Measurements from ENCODE around the gene ARHGAP15. TPM values are rescaled to one million over a fixed set of nuclear protein-coding genes. Genes with fewer than 3 reads are reported as not detected.

The ARHGAP15 gene
- total and polyA plus RNA-seq, 10 donors = 55.8 to 219 (median 130) TPM

DNA sequence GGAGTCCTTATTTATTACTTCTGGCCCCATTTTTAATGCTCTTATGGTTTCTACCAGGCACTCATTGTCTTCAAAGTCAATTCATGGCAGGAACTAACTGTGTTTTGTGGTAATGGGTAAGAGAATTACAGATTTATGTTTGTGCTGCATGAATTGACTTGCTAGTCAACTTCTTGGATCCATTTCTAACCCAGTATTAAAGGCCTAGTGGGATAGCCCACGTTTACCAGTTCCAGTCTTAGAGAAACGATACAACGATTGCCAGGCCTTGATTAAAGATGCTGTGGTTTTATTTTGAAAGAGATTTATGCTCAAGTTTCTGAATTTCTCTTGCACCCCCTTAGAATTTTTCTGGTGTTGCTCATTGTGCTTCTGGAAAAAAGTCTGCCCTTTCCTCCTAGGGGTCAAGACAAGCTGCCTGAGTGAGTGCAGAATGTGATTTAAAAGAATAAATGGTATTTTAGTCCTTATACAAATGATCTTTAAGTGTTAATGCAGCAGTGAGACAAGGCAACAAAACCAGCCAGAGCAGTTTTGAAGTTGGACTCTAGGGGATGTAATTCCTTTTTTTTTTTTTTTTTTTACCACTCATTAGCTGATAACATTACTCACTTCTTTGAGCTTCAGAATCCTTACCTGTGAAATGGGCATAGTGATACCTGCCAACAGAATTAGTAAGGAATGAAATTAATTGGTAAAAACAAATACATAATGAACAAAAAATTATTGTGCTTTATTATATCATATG lies 101.5 kb downstream of the ARHGAP15 start:
- Histone ChIP-seq H3K4me1 (peaks cover 0 to 5% (median 0%) of the 10 kb centered on the region in 6 donors), H3K27ac (no peak overlapping the region), H3K4me3 (no peak overlapping the region), H3K36me3 (peaks cover 0 to 76% (median 23%) of the 10 kb centered on the region in 6 donors), H3K9me3 (peaks cover 2 to 37% (median 31%) of the 10 kb centered on the region in 8 donors), H3K27me3 (replicated peaks in 1 of 7) (no peaks in the 10 kb centered on the region)
- intact Hi-C loops (cut with DNase I; ENCODE audit: low total_unique reads) = no loop called here
- no peak for DNase-seq
- 69 to 84% (median 75%) methylated on average over 3 of the region's 3 CpGs for WGBS, 5 donors
- no peak for TF ChIP-seq POLR2AphosphoS5 (IDR thresholded peaks at IDR 0.05)
- no peak for TF ChIP-seq POLR2A (IDR thresholded peaks at IDR 0.05)
- no peak for TF ChIP-seq CTCF (IDR thresholded peaks at IDR 0.05 in 8 of 11, conservative IDR thresholded peaks at IDR 0.05 in 3 of 11)

GRCh38 chr2:143231254-143231645 lies 102.0 kb downstream of the ARHGAP15 start:
- H3K27me3 ChIP-seq (replicated peaks in 1 of 7) = no peaks in the 10 kb centered on the region
- intact Hi-C loops (cut with DNase I; ENCODE audit: low total_unique reads) = no loop called here
- TF ChIP-seq POLR2AphosphoS5 (IDR thresholded peaks at IDR 0.05) = no peak
- TF ChIP-seq POLR2A (IDR thresholded peaks at IDR 0.05) = no peak
- no peak for TF ChIP-seq CTCF (IDR thresholded peaks at IDR 0.05 in 8 of 11, conservative IDR thresholded peaks at IDR 0.05 in 3 of 11)
- H3K4me1 ChIP-seq = no peaks in the 10 kb centered on the region
- DNase-seq = no peak
- peaks cover 2 to 37% (median 31%) of the 10 kb centered on the region in 8 donors for H3K9me3 ChIP-seq
- no peak overlapping the region for H3K27ac ChIP-seq
- 45 to 90% (median 89%) methylated on average over 1 of the region's 1 CpG for WGBS, 5 donors
- peaks cover 0 to 82% (median 23%) of the 10 kb centered on the region in 6 donors for H3K36me3 ChIP-seq
- no peak overlapping the region for H3K4me3 ChIP-seq

DNA sequence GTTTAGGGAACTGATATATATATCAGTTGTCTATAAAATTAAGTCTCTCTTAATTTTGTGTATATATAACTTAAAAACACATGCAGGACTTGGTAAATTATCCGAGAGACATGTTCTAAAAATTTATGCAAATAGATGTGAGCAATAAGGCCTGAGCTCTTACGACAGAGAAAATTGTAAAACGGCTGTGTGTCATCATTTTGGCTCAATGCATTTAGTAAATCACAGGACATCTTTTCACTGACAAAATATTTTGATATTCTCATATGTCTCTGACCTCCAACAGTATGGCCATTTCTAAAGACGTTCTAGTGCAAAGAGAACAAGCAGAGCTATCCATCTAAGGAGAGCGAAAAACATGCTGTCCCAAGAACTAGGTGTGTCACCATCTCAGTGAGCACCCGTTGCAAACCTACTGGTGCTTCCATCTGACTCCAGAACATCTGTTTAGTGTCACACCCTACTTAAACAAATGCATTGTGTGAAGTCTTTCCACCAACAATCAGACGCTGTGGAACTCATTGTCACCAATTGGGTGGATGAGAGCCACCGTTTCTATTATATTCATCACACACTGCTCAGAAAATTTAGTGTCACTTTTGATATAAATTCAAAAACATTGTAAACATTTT lies 108.0 kb downstream of the ARHGAP15 start:
- Histone ChIP-seq H3K27ac (no peak overlapping the region), H3K9me3 (peaks cover 0 to 28% (median 25%) of the 10 kb centered on the region in 8 donors), H3K4me1 (no peaks in the 10 kb centered on the region), H3K36me3 (peaks cover 0 to 74% (median 12%) of the 10 kb centered on the region in 6 donors), H3K27me3 (replicated peaks in 1 of 7) (no peaks in the 10 kb centered on the region), H3K4me3 (no peak overlapping the region)
- 79 to 87% (median 85%) methylated on average over 8 of the region's 8 CpGs for WGBS, 5 donors
- intact Hi-C loops (cut with DNase I; ENCODE audit: low total_unique reads) = no loop called here
- TF ChIP-seq POLR2A (IDR thresholded peaks at IDR 0.05) (no peak), POLR2AphosphoS5 (IDR thresholded peaks at IDR 0.05) (no peak), CTCF (IDR thresholded peaks at IDR 0.05 in 8 of 11, conservative IDR thresholded peaks at IDR 0.05 in 3 of 11) (no peak)
- no peak for DNase-seq

All from spleen (tissue), 11 donors.